Renal cortex interstitium (tissue), 11 donors: ENCODE results near the gene GPHN. TPM values are rescaled to one million over a fixed set of nuclear protein-coding genes. Genes with fewer than 3 reads are reported as not detected.

Experiments used
- DNase-seq, 11 donors: peaks; one replicate each; pipeline ENCODE4 v3.0.0-alpha.2; 2013; ENCODE audit warnings: low read depth in 9 of 11, low spot score in 4 of 11; ENCODE audit errors: extremely low read depth in 1 of 11
- polyA plus RNA-seq, 3 donors: library from polyadenylated mRNA; unstranded; fragments of 120-200 nt; gene quantifications; one replicate each; pipeline ENCODE4 v1.2.1, GENCODE V29; 2013; ENCODE audit not compliant: insufficient read length in 3 of 3

GPHN gene
- polyA plus RNA-seq, 3 donors = 66.0 to 77.8 (median 70.6) TPM

DNA sequence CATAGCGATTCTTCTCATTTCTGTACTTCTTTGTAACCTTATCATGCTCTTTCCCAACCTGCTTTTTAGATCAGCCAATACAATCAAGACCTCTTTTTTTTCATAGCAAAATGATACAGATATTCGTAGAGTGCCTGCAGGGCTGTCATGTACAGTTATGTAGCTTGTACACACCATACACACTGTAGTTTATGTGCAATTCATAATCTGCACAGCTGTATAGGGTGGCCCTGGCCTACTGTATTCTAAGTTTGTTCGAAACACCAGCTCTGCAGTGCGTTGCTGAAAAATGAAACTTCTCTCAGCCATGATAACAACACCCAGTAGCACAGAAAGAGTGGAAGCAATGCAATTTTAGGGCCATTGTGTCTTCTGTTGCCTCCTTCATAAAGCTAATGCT, 717.6 kb downstream of the GPHN start:
- DNase-seq = no peak

DNA sequence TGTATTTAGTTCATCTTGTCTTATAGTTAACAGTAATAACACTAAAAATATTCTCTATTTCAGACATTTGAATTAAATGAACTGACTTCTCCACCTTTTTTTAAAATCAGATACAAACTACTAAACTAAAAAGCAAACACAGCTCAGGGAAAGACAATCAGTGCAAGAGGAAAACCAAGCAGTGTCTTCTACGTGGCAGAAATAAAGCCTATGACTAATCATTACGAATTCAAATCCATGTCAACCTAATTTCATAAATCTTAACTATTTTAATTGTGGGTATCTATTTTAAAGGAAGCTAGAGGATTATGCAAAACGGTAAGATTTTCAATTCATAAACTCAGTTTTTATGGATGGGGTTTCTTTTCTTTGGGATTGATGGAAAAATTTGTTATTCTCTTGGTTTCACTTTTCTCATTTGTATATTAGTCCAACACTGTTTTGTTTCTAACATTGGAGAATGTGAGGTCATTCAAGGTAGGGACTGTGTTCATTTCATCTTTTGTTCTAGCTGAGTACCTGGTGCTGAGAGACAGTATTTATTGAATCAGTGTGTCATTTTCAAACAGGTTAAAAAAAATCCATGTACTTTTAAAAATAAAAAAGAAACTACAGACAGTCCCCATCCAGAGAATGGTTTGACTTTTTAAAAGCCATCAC, 720.5 kb downstream of the GPHN start:
- no peak for DNase-seq

Other genes starting within 250 kb of the GPHN start
- under 1 TPM; 0.12 to 0.42 (median 0.18) TPM for gene CCDC196, start 21.8 kb upstream of the GPHN start, polyA plus RNA-seq